WTC11 (cell line): Measurements from ENCODE around the gene BRSK1.

Source experiments
- CDX4 ChIP-seq: fragments of 250-450 bp; sonication (Bioruptor Pico); IDR thresholded peaks from 2 replicates; pipeline ENCODE4 v1.9.0; 2021; ENCODE audit warnings: moderate library complexity, mild to moderate bottlenecking, inconsistent platforms, borderline replicate concordance
- CREB1 ChIP-seq: sonication (generic); formaldehyde crosslinking; IDR thresholded peaks from 2 replicates; pipeline ENCODE4 v1.8.0; 2023; ENCODE audit warnings: mild to moderate bottlenecking, missing genetic modification reagents
- CTCF ChIP-seq: fragments of 200-600 bp; IDR thresholded peaks from 2 replicates; pipeline ENCODE4 v1.8.0; 2022; ENCODE audit warnings: antibody characterized with exemption
- IRF2 ChIP-seq: sonication (generic); formaldehyde crosslinking; IDR thresholded peaks from 2 replicates; pipeline ENCODE4 v1.8.0; 2022; ENCODE audit warnings: low read depth, missing genetic modification reagents, borderline replicate concordance
- KAT7 ChIP-seq: sonication (generic); formaldehyde crosslinking; IDR thresholded peaks from 2 replicates; pipeline ENCODE4 v1.8.1; 2023; ENCODE audit warnings: missing genetic modification reagents, mild to moderate bottlenecking, borderline replicate concordance
- MAX ChIP-seq: sonication (generic); formaldehyde crosslinking; IDR thresholded peaks from 2 replicates; pipeline ENCODE4 v1.8.0; 2022; ENCODE audit warnings: mild to moderate bottlenecking, missing genetic modification reagents
- RELA ChIP-seq: sonication (generic); formaldehyde crosslinking; IDR thresholded peaks from 2 replicates; pipeline ENCODE4 v1.8.1; 2022; ENCODE audit warnings: missing genetic modification reagents, mild to moderate bottlenecking, borderline replicate concordance
- TCF7 ChIP-seq: sonication (generic); formaldehyde crosslinking; IDR thresholded peaks from 2 replicates; pipeline ENCODE4 v1.8.0; 2022; ENCODE audit warnings: mild to moderate bottlenecking, low read depth, missing genetic modification reagents, moderate library complexity

- no peak for TF ChIP-seq IRF2 (CRISPR knock-in tag)
- TF ChIP-seq CREB1 (CRISPR knock-in tag) = no peak
- no peak for TF ChIP-seq CTCF
- TF ChIP-seq KAT7 (CRISPR knock-in tag) = no peak
- TF ChIP-seq CDX4 (CRISPR knock-in tag) = no peak
- TF ChIP-seq TCF7 = no peak
- no peak for TF ChIP-seq MAX (CRISPR knock-in tag)
- TF ChIP-seq RELA (CRISPR knock-in tag) = no peak
Observed at GRCh38 chr19:55300886-55301458, 17.2 kb downstream of the BRSK1 start.
